Activated CD4-positive, CD25-positive, alpha-beta regulatory T cell (primary cell): ENCODE data around the gene PCNX3.

Source experiments
- DNase-seq, 4 experiments: peaks; one replicate each; lab custom pipeline; 2025; lab: John Stamatoyannopoulos, UW

Gene PCNX3

DNA sequence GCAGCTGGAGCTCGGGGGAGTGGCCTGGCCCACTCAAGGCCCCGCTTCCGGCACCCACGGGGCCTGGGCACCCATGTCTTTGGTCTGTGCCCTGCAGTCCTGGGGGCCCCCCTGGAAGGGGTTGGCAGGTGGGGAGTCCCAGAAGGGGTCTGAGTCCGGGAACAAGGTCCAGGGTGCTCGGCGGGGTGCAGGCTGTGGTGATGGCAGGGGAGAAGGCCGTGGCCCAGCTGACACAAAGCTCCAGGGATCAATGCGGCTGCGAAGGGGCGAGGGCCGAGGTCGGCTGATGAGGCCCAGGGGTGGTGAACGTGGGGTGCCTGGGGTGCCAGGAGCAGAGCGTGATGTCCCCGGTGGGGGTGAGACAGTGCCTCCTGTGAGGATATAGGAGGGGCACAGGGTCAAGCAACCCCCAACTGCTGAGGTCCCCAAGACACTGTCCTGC lies 17.3 kb upstream of the PCNX3 start:
- no peak for DNase-seq

DNA sequence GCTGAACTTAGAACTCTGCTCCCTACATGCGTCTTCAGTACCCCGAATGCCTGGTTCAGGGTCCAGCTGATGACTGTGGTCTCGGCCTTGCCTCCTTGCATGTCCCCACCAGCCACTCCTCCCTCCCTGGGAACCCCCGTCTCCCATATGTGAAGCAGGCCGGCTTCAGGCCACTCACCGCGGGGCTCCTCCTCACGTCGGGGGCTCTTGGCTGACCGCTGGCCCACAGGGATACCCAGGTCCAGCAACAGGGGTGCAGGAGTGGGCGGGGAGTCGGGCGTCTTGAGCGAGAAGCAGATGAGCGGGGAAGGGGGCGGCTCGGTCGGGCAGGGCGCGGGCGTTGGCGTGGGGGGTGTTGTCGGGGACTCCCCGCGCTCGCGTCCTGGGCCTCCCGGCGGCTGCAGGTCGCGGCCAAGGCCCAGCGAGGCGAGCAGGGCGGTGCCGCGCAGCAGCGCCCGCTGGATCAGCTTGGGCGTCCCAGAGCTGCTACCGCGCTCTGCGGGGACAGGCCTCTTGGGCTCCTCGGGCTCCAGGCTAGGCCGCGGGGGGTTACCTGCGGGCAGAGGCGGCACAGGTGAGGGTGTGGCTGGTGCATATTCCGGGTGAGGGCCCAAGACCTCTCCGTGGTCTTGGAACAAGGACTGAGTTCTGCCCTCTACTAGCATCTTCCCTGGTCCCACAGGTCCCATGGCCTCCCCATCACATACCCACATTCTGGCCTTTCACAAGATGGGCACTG lies 16.2 kb upstream of the PCNX3 start:
- DNase-seq: no peak

DNA sequence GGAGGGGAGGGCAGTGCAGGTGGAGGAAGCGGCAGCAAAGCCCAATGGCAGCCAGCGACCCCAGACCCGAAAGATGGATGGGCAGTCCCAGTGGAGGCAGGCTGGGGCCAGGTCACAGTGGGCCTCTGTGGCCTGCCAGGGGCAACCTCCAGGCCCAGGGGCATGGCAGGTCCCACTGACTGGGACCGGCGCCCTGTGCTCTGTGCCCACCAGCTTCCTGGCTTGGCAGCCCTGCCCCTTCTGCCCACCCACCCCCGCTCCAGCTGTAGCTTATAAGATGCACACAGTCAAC lies 15.7 kb upstream of the PCNX3 start:
- no peak for DNase-seq

DNA sequence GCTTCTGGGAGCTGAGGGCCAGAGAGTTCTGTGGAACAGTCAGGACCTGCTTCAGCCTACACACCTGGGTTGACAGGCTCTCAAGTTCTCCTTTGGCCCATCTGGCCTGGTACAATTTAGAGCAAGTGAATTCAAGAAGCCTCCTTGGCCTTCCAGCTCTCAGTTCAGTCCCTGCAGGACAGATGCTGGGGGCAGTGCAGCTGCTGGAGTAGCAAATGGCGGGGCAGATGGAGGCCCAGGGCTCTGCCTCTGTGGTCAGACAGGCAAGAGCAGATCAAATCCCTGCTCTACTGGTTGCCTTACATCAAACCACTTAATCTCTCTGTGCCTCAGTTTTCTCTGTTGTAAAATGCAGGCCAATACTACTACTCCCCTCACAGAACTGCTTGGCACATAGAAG lies 11.3 kb upstream of the PCNX3 start:
- no peak for DNase-seq

DNA sequence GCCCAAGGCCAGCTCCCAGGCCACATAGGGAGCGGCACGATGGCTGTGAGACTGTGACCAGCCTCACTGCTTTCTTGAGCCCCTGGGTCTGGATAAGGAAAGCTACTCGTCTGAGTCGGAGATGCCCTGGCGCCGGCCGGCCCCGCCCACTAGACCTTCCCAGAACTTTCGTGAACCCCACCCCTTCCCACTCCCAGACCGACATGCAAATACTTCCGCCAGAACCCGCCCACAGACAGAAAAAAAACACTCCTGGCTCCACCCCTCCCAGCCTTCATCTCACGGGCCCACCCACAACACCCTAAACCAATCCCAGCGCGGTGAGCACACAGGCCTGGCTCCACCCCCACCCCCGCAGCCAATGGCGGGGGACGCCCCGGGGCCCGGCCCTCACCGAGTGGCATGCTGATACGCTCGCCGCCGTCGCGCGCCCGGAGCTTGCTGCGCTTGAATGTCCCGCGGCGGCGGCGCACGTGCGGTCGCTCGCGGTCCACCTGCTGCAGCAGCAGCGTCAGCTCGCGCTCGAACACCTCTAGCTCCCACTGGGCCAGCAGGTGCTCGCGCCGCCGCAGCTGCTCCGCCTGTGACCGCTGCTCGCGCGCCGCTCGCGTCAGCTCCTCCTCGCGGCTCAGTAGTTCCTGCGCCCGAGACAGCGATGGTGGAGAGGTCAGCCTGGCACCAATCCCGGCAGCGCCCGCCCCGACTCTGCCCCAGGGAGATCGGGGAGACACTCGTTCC lies 8.5 kb upstream of the PCNX3 start:
- DNase-seq: no peak

DNA sequence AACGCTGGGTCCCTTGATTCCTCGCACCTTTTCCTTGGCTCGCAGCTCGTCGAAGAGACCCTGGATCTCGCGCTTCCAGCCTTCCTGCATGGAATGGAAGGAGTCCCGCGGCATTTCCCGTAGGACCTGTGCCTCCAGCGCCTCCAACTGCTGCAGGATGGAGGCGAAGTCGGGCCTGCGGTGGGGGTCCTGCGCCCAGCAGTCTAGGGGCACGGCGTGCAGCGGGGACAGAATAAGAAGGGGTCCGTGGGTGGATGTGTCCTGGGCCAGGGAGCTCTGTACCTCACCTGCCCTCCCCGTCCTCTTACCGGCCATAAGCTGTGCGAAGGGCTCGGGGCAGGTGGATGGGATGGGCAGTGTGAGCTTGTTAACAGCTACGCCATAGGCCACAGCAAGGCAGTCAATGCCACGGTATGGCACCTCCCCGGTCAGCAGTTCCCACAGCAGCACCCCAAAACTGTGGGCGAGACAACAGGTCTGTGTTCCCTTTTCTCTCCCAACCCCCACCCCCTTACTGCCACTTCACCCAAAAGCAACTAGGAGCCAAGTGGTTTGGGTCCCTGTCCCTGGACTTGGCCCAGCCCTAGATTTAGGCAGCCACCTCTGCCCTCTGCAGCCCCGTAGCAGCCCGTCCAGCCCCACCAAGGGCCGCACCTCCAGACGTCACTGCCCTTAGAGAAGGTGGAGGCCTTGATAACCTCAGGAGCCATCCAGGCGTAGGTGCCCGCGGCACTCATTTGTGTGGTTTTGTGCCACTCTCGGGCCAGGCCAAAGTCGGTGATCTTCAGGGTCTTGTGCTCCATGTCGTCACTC lies 7.8 kb upstream of the PCNX3 start:
- DNase-seq: no peak

DNA sequence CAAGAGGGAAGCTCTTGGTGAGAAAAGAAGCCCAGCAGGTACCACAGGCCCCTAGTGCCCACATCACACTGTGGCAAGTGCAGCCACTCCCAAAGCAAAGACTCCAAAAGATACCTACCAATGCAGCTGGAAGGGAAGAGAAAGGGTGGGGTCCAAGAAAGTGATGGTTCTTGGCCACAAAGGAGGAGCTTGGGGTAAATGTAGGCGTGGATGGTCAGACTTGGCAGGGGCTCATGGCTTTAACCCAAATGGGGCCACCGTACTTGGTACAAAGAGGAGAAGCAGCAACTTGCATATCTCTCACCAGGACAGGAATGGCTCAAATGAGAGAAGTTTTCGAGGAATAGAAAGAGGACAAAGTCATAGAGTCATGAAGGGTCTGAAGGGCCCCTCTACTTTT lies 6.3 kb upstream of the PCNX3 start:
- no peak for DNase-seq

DNA sequence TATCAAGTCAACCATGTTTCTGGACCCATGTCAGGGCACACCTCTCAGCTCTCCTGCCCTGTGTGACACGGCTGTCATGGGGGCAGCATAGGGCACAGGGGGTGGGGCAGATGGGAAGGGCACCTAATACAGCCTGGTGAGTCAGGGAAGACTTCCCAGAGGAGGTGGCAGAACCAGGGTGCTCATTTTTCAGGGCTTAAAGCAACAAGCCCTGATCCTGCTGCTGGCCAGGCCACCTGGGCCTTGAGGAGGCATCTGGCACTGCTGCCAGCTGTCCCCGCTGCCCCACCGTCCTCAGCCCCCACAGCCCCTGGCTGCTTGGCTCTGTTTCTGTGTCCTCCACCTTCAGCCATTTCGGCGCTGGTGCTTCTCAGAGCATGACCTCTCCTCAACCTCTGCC lies 5.9 kb upstream of the PCNX3 start:
- DNase-seq: no peak

GRCh38 chr11:65610404-65610803 lies 5.2 kb upstream of the PCNX3 start:
- DNase-seq: no peak

- no peak for DNase-seq
Measured at GRCh38 chr11:65611028-65611757, 4.4 kb upstream of the PCNX3 start.

- no peak for DNase-seq
Measured at GRCh38 chr11:65611758-65612603, 3.6 kb upstream of the PCNX3 start.

DNA sequence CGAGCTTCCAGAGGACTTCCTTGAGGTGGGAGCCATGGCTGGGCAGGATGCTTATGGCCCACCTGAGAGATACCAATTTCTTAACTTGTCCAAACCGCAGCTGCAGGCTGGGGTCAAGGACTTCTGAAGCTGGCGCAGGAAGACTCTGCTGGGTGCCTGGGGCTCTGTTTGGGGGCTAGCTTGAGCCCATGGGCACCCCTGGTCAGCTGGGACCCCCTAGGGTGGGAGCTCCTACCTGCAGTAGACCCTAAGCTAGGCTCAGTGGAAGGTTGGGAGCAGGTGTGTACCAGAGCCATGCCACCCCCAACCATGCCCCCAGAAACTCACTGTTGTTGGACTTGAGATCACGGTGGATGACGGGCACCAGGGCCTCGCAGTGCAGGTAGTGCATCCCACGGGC lies 2.9 kb upstream of the PCNX3 start:
- DNase-seq: no peak

GRCh38 chr11:65613091-65613928 lies 2.3 kb upstream of the PCNX3 start:
- DNase-seq: no peak

DNA sequence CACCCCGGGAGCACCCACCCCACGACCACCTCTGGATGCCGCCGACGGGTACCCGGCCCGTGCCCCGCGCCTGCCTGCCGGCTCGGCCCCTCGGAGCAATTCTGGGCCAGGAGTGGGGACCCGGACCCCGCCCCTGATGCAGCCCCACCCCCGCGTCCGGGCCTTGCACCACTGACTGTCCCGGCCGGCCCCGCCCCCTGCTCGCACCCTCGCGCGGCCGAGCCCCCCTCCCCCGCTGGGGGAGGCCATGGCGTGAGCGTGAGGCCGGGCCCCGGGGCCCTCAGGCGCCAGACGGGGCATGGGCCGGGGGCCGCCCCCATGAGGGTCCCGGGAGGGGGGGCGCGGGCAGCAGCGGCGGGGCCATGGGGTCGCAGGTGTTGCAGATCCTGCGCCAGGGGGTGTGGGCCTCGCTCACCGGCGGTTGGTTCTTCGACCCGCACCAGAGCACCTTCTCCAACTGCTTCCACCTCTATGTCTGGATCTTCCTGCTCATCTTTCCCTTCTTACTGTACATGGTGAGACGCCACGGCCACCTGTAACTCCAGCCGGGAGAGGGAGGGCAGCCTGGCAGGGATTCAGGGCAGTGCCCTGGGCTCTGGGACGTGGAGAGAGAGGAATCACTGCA lies 486 bp downstream of the PCNX3 start:
- peak in 2 of 4 experiments; percentile 38 to 63 for DNase-seq

DNA sequence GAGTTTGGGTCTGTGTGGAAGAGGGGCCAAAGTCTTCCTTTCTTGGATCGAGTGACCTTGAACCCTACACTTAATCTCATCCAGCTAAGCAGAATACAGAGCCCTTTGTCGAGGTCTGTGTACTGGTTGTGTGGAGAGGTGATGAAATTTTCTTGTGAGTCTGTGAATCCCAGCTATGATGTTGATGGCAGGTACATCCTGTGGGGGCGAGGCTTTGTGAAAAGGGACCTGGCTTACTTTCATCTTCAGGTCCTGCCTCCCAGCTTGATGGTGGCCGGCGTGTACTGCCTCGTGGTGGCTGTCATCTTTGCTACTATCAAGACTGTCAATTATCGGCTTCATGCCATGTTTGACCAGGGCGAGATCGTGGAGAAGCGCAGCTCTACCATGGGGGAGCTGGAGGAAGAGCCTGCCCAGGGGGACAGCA lies 1.0 kb downstream of the PCNX3 start:
- no peak for DNase-seq

DNA sequence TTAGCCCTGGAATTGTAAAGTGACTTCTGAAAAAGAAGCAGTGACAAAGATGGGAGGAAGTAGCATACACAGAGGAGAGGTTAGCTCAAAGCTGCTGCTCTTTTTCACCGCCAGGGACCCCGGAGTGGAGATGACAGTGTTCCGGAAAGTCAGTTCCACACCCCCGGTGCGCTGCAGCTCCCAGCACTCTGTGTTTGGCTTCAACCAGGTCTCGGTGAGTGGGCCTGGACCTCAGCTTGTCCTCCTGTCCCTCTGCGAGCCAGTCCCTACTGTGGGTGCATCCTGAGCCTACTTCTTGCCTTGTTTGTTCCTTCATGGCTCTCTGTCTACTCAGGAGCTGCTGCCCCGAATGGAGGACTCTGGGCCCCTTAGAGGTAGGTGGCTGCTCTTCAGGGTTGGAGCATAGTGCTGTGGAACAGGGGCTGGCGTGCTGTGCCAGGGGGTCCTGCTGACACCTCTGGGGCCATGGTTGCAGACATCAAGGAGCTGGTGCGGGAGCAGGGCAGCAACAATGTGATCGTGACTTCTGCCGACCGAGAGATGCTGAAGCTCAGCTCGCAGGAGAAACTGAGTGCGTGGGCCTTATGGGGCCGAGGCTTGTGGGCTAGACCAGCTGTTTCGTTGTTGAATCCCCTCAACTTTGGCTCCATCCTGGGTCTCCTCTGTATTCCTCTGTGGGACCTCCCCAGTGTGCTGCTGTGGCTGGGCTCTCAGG lies 1.7 kb downstream of the PCNX3 start:
- no peak for DNase-seq

DNA sequence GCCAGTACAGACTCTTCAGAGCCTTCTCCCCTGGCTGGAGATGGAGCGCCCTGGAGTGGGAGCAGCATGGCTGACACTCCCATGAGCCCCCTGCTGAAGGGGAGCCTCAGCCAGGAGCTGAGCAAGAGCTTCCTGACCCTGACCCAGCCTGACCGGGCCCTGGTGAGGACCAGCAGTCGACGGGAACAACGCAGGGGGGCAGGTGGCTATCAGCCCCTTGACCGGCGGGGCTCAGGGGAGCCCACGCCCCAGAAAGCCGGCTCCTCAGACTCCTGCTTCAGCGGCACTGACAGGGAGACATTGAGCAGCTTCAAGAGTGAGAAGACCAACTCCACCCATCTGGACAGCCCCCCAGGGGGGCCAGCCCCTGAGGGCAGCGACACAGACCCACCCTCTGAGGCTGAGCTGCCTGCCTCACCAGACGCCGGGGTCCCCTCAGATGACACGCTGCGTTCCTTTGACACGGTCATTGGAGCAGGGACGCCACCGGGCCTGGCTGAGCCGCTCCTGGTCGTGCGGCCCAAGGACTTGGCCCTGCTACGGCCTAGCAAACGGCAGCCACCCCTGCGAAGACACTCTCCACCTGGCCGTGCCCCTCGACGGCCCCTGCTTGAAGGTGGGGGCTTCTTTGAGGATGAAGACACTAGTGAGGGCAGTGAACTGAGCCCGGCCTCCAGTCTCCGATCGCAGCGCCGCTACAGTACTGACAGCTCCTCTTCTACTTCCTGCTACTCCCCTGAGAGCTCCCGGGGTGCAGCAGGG lies 2.6 kb downstream of the PCNX3 start:
- DNase-seq: no peak

DNA sequence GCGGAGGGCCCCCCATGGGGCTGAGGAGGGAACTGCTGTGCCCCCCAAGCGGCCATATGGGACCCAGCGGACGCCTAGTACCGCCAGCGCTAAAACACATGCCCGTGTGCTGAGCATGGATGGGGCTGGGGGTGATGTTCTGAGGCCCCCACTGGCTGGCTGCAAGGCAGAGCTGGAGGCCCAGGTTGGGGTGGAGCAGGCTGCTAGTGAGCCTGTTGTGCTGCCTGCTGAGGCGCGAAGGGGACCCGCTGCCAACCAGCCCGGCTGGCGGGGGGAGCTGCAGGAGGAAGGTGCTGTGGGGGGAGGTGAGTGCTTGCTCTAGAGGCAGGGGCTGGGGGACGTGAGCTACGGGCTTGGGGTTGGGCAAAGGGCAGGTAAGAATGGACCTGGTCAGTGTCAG lies 3.2 kb downstream of the PCNX3 start:
- DNase-seq: no peak
